Astrocyte of the cerebellum (primary cell): ENCODE measurements around the gene DEPDC4.
"Not testable (repeated sequence)": the region's sequence is repeated elsewhere in the genome, so short reads cannot be mapped to it uniquely, and the experiment has no call there.

Experiments
- DNase-seq: peaks from one replicate; pipeline ENCODE4 v3.0.0-alpha.2; 2011; ENCODE audit warnings: low read depth
- H3K4me3 ChIP-seq: 2 replicates; pipeline ENCODE4 v1.5.1; 2011; ENCODE audit warnings: mild to moderate bottlenecking, low read depth, low read length, moderate library complexity
- CTCF ChIP-seq: IDR thresholded peaks from 2 replicates; pipeline ENCODE4 v1.5.1; 2012; ENCODE audit warnings: low read length, low read depth, moderate library complexity, mild to moderate bottlenecking; ENCODE audit errors: missing control alignments
- in situ Hi-C: cut with HindIII; loops from 2 replicates; pipeline ENCODE4 v1.10.0; 2017; ENCODE audit warnings: low sequenced_read_pairs

The DEPDC4 gene

GRCh38 chr12:100266835-100267602, at the start of gene DEPDC4, which contains the start of gene SCYL2:
DEPDC4 (minus strand) TSS chr12:100267079; CDS start chr12:100267076, 3 bp downstream.
SCYL2 (plus strand) TSS chr12:100267177; CDS start chr12:100282971, 15,794 bp downstream.
- in situ Hi-C loops = no loop called here
- peak; percentile 95 for DNase-seq
- TF ChIP-seq CTCF = no peak
- H3K4me3 ChIP-seq = peak within 1 kb of the TSS; percentile 87

GRCh38 chr12:100311317-100311716, 44.4 kb upstream of the DEPDC4 start:
- H3K4me3 ChIP-seq = no peak overlapping the region
- DNase-seq = no peak
- in situ Hi-C loops = no loop called here
- TF ChIP-seq CTCF = no peak

GRCh38 chr12:100308138-100308537, 41.3 kb upstream of the DEPDC4 start:
- H3K4me3 ChIP-seq, DNase-seq, in situ Hi-C loops: not testable (repeated sequence)

- in situ Hi-C loops = not testable (repeated sequence)
Observed at GRCh38 chr12:100304334-100304733, 37.5 kb upstream of the DEPDC4 start.

GRCh38 chr12:100303831-100304230, 37.0 kb upstream of the DEPDC4 start:
- no peak for DNase-seq
- in situ Hi-C loops = no loop called here
- no peak for TF ChIP-seq CTCF
- H3K4me3 ChIP-seq = no peak overlapping the region

More at GRCh38 chr12:100304334-100304733, 37.5 kb upstream of the DEPDC4 start:
- H3K4me3 ChIP-seq, DNase-seq: not testable (repeated sequence)

GRCh38 chr12:100302081-100302480, 35.2 kb upstream of the DEPDC4 start:
- H3K4me3 ChIP-seq = no peak overlapping the region
- no peak for DNase-seq
- no peak for TF ChIP-seq CTCF
- in situ Hi-C loops = no loop called here

GRCh38 chr12:100295764-100296555, 29.1 kb upstream of the DEPDC4 start:
- TF ChIP-seq CTCF = no peak
- H3K4me3 ChIP-seq = no peak overlapping the region
- in situ Hi-C loops = no loop called here
- no peak for DNase-seq

GRCh38 chr12:100294366-100294765, 27.5 kb upstream of the DEPDC4 start:
- DNase-seq = not testable (repeated sequence)

More at GRCh38 chr12:100294366-100294765, 27.5 kb upstream of the DEPDC4 start:
- H3K4me3 ChIP-seq, in situ Hi-C loops: not testable (repeated sequence)
